HepG2 (cell line): Measurements from ENCODE around the gene MCF2L.

Experiments used
- POLR2A ChIP-seq, 2 experiments: IDR thresholded peaks; 2 replicates each; pipeline ENCODE4 v1.6.1; 2011; ENCODE audit warnings: low read depth in 2 of 2, low read length in 2 of 2, mild to moderate bottlenecking in 1 of 2, moderate library complexity in 1 of 2; ENCODE audit not compliant: insufficient read depth in 1 of 2
- TF ChIP-seq, protein P1 (sequence below): sonication (generic); formaldehyde crosslinking; IDR thresholded peaks from 2 replicates; pipeline ENCODE4 v1.5.0; 2020; ENCODE audit warnings: mild to moderate bottlenecking, missing genetic modification reagents, moderate library complexity

DNA sequence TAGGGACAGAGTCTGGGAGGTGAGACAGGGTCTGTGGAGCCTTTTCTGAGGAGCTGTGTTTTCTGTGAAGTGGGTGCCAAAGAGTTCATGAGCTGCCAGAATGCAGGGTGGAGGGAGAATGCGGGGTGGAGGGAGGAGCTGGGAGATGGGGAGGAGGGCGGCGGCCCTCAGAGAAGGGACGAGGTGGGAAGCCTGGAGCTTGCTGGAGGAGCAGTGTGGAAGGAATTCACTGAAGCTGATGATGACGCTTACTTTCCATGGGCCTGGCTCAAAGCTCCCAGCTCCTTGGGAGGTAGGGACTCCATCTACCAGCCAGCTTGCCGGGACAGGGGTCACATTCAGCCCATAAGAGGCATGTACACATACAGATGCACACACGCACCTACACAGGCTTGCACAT is 62.5 kb downstream of the MCF2L start:
- TF ChIP-seq, protein P1, sequence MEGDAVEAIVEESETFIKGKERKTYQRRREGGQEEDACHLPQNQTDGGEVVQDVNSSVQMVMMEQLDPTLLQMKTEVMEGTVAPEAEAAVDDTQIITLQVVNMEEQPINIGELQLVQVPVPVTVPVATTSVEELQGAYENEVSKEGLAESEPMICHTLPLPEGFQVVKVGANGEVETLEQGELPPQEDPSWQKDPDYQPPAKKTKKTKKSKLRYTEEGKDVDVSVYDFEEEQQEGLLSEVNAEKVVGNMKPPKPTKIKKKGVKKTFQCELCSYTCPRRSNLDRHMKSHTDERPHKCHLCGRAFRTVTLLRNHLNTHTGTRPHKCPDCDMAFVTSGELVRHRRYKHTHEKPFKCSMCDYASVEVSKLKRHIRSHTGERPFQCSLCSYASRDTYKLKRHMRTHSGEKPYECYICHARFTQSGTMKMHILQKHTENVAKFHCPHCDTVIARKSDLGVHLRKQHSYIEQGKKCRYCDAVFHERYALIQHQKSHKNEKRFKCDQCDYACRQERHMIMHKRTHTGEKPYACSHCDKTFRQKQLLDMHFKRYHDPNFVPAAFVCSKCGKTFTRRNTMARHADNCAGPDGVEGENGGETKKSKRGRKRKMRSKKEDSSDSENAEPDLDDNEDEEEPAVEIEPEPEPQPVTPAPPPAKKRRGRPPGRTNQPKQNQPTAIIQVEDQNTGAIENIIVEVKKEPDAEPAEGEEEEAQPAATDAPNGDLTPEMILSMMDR (CRISPR knock-in tag), result no peak
- TF ChIP-seq POLR2A (IDR thresholded peaks at IDR 0.05; ENCODE audit: insufficient read depth in 1 of 2, low read depth in 2 of 2, low read length in 2 of 2), result no peak
